Measurements from ENCODE around the gene OR2W3. TPM values are rescaled to one million over a fixed set of nuclear protein-coding genes. Genes with fewer than 3 reads are reported as not detected.

The OR2W3 gene
- total and polyA plus RNA-seq, 2 of the 8 experiments (the other 6 are each of a cell fraction or from before 2014, with no cell fraction given): 0.12 to 1.1 TPM

DNA sequence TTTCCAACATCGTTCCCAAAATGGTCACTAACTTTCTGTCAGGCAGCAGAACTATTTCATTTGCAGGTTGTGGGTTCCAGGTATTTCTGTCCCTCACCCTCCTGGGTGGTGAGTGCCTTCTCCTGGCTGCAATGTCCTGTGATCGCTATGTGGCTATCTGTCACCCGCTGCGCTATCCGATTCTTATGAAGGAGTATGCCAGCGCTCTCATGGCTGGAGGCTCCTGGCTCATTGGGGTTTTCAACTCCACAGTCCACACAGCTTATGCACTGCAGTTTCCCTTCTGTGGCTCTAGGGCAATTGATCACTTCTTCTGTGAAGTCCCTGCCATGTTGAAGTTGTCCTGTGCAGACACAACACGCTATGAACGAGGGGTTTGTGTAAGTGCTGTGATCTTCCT is 38.6 kb downstream of the OR2W3 start:
- no peaks in the 10 kb centered on the region for H3K4me1 ChIP-seq (replicated peaks in 1 of 4; ENCODE audit: control insufficient read depth in 3 of 4, insufficient read depth in 4 of 4, low read length in 3 of 4)
- H3K36me3 ChIP-seq (ENCODE audit: control insufficient read depth in 2 of 4, insufficient read depth in 4 of 4, low read length in 3 of 4): no peaks in the 10 kb centered on the region
- CTCF ChIA-PET (ENCODE audit: partially characterized antibody): no interaction called here
- H3K23me2 ChIP-seq (ENCODE audit: low read depth, low read length): no peaks in the 10 kb centered on the region
- no peak overlapping the region for H2AK5ac ChIP-seq (ENCODE audit: low read depth, low read length)
- H4K20me1 ChIP-seq (replicated peaks in 1 of 2; ENCODE audit: control insufficient read depth in 1 of 2, insufficient read depth in 2 of 2, low read length in 2 of 2): no peaks in the 10 kb centered on the region
- 91% methylated on average over 8 of the region's 8 CpGs; no CpG with 5 or more reads in 1 of the 2 experiments for WGBS, 2 experiments (ENCODE audit: extremely low coverage in 1 of 2, insufficient coverage in 1 of 2, insufficient read length in 1 of 2, insufficient replicate concordance in 2 of 2, low coverage in 1 of 2, low lambda C conversion rate in 2 of 2, missing lambda C conversion rate in 1 of 2)
- no peak overlapping the region for H3K14ac ChIP-seq (ENCODE audit: insufficient read length)
- no peak overlapping the region for H3K56ac ChIP-seq (replicated peaks; ENCODE audit: insufficient read length, low read depth, low read length)
- no peak overlapping the region for H2BK5ac ChIP-seq (ENCODE audit: low read depth, low read length)
- no peak overlapping the region for H3K4me2 ChIP-seq (ENCODE audit: insufficient read depth in 1 of 2, low read depth in 2 of 2, low read length in 2 of 2)
- H3K4ac ChIP-seq (replicated peaks; ENCODE audit: insufficient read length, low read depth, low read length): no peak overlapping the region
- no peak overlapping the region for H3K9ac ChIP-seq (replicated peaks in 1 of 4; ENCODE audit: extremely low read depth in 1 of 4, low read depth in 3 of 4, low read length in 3 of 4)
- H3K23ac ChIP-seq (ENCODE audit: insufficient read length): no peak overlapping the region
- H3K4me3 ChIP-seq (ENCODE audit: extremely low read depth in 1 of 4, insufficient read depth in 2 of 4, low read depth in 3 of 4, low read length in 4 of 4): no peak overlapping the region
- H4K91ac ChIP-seq (replicated peaks; ENCODE audit: insufficient read length, low read length): no peak overlapping the region
- H2BK20ac ChIP-seq (ENCODE audit: low read length): no peak overlapping the region
- no peaks in the 10 kb centered on the region for H3K79me1 ChIP-seq (ENCODE audit: low read depth, low read length)
- DNase-seq (ENCODE audit: low read depth in 1 of 2, low spot score in 2 of 2): no peak
- FAIRE-seq: no peak
- H4K8ac ChIP-seq (ENCODE audit: extremely low read depth, insufficient read depth, low read length): no peak overlapping the region
- H3K18ac ChIP-seq (ENCODE audit: extremely low read depth, low read length): no peak overlapping the region
- H2BK15ac ChIP-seq (ENCODE audit: low read length): no peak overlapping the region
- POLR2A ChIA-PET (ENCODE audit: partially characterized antibody): no interaction called here
- H4K5ac ChIP-seq (ENCODE audit: insufficient read length, low read depth, low read length): no peak overlapping the region
- no peak overlapping the region for H2BK120ac ChIP-seq (replicated peaks; ENCODE audit: low read depth, low read length)
- no peak overlapping the region for H2AFZ ChIP-seq (ENCODE audit: low read length)
- no peaks in the 10 kb centered on the region for H3K27me3 ChIP-seq (replicated peaks in 1 of 4; ENCODE audit: control insufficient read depth in 3 of 4, extremely low read depth in 1 of 4, insufficient read depth in 3 of 4, low read length in 3 of 4)
- no peak overlapping the region for H2BK12ac ChIP-seq (ENCODE audit: low read depth, low read length)
- no peak for TF ChIP-seq CHD1 (IDR thresholded peaks at IDR 0.05; ENCODE audit: low read depth, low read length)
- TF ChIP-seq BRCA1 (IDR thresholded peaks at IDR 0.05; ENCODE audit: low read depth, low read length): no peak
- TF ChIP-seq EGR1 (IDR thresholded peaks at IDR 0.05; ENCODE audit: borderline replicate concordance, low read depth, low read length): no peak
- no peak for TF ChIP-seq RFX5 (IDR thresholded peaks at IDR 0.05; ENCODE audit: borderline replicate concordance, low read depth, low read length)
- no peak for TF ChIP-seq SIRT6 (IDR thresholded peaks at IDR 0.05; ENCODE audit: low read length)
- TF ChIP-seq SUZ12 (IDR thresholded peaks at IDR 0.05; ENCODE audit: low read length): no peak
- no peak for TF ChIP-seq KDM4A (IDR thresholded peaks at IDR 0.05; ENCODE audit: low read depth, low read length, severe bottlenecking)
- H3K79me2 ChIP-seq (ENCODE audit: control insufficient read depth in 1 of 2, insufficient read depth in 2 of 2, low read length in 2 of 2): no peaks in the 10 kb centered on the region
- no peak overlapping the region for H3K27ac ChIP-seq (ENCODE audit: low read depth, low read length)
- peaks cover 59 to 63% of the 10 kb centered on the region in 2 experiments for H3K9me3 ChIP-seq (ENCODE audit: insufficient read depth in 2 of 2, low read depth in 1 of 2, low read length in 1 of 2)

Measured in H1 (cell line).